Naive thymus-derived CD4-positive, alpha-beta T cell (primary cell): ENCODE results near the gene LILRA5. TPM values are rescaled to one million over a fixed set of nuclear protein-coding genes. Genes with fewer than 3 reads are reported as not detected.
"Not testable (repeated sequence)": the region's sequence is repeated elsewhere in the genome, so short reads cannot be mapped to it uniquely, and the experiment has no call there.

Source experiments
- ATAC-seq: fragments of 150-1000 bp; cut with Tn5 transposase; 2 replicates; pipeline ENCODE4 v1.10.0; 2021; ENCODE audit warnings: mild to moderate bottlenecking, moderate library complexity
- CTCF ChIA-PET: fragments of 350-600 bp; sonication (Branson Sonifier 250); formaldehyde crosslinking; loops from one replicate; lab custom pipeline; 2021; ENCODE audit warnings: antibody characterized with exemption; lab: Charles Lee
- POLR2A ChIA-PET: fragments of 350-600 bp; sonication (Branson Sonifier 250); formaldehyde crosslinking; loops from one replicate; lab custom pipeline; 2021; ENCODE audit warnings: antibody characterized with exemption, inconsistent platforms; lab: Charles Lee
- DNase-seq, 9 donors: peaks; one replicate each; pipeline versions ENCODE4 v3.0.0 to v3.0.0-alpha.2; 2020 to 2022; ENCODE audit warnings: mixed read lengths in 1 of 9
- H3K27ac ChIP-seq: one replicate; pipeline ENCODE4 v1.7.0; 2013; ENCODE audit warnings: mild to moderate bottlenecking, low read depth, low read length, moderate library complexity
- H3K27me3 ChIP-seq, 2 donors: one replicate each; pipeline ENCODE4 v1.7.0; 2013; ENCODE audit warnings: low read length in 2 of 2, mild to moderate bottlenecking in 2 of 2, moderate library complexity in 2 of 2; ENCODE audit not compliant: control insufficient read depth in 2 of 2, insufficient read depth in 2 of 2
- H3K36me3 ChIP-seq, 3 experiments: 1 replicate in 2 of 3; 2 replicates in 1 of 3; pipeline ENCODE4 v1.7.0; 2013; ENCODE audit warnings: low read length in 3 of 3, mild to moderate bottlenecking in 3 of 3, moderate library complexity in 1 of 3; ENCODE audit not compliant: insufficient read depth in 3 of 3, control insufficient read depth in 2 of 3
- H3K4me1 ChIP-seq, 2 donors: one replicate each; pipeline ENCODE4 v1.7.0; 2013; ENCODE audit warnings: low read length in 2 of 2, mild to moderate bottlenecking in 2 of 2, moderate library complexity in 1 of 2; ENCODE audit not compliant: control insufficient read depth in 2 of 2, insufficient read depth in 2 of 2
- H3K4me3 ChIP-seq: 2 replicates; pipeline ENCODE4 v1.7.0; 2013; ENCODE audit warnings: mild to moderate bottlenecking, low read length
- H3K9me3 ChIP-seq, 3 experiments: 1 replicate in 2 of 3; 2 replicates in 1 of 3; pipeline ENCODE4 v1.7.0; 2013; ENCODE audit warnings: low read length in 3 of 3; ENCODE audit not compliant: control insufficient read depth in 2 of 3
- H3K27ac Mint-ChIP-seq, 9 donors: one replicate each; pipeline ENCODE4 v1.8.0; 2020 to 2022; ENCODE audit warnings: mixed read lengths in 9 of 9, mild to moderate bottlenecking in 8 of 9, moderate library complexity in 5 of 9, inconsistent platforms in 2 of 9
- H3K27me3 Mint-ChIP-seq, 5 donors: one replicate each; pipeline ENCODE4 v1.8.0; 2021 to 2022; ENCODE audit warnings: mixed read lengths in 5 of 5, mild to moderate bottlenecking in 1 of 5
- H3K36me3 Mint-ChIP-seq, 5 donors: one replicate each; pipeline ENCODE4 v1.8.0; 2020 to 2022; ENCODE audit warnings: mixed read lengths in 5 of 5, mild to moderate bottlenecking in 3 of 5, inconsistent platforms in 1 of 5
- H3K4me1 Mint-ChIP-seq, 7 donors: one replicate each; pipeline ENCODE4 v1.8.0; 2020 to 2022; ENCODE audit warnings: mixed read lengths in 7 of 7, mild to moderate bottlenecking in 3 of 7, inconsistent platforms in 1 of 7
- H3K4me3 Mint-ChIP-seq, 10 donors: one replicate each; pipeline ENCODE4 v1.8.0; 2020 to 2022; ENCODE audit warnings: mild to moderate bottlenecking in 10 of 10, mixed read lengths in 10 of 10, moderate library complexity in 6 of 10, inconsistent platforms in 2 of 10
- H3K9me3 Mint-ChIP-seq, 11 donors: one replicate each; pipeline ENCODE4 v1.8.0; 2020 to 2022; ENCODE audit warnings: mixed read lengths in 11 of 11, mild to moderate bottlenecking in 4 of 11, inconsistent platforms in 1 of 11, moderate library complexity in 1 of 11
- intact Hi-C, 2 donors: fragments of 100-400 bp; cut with micrococcal nuclease; formaldehyde crosslinking; loops; one replicate each; pipeline ENCODE4 v1.15.1; 2023
- polyA plus RNA-seq, 2 donors: library from polyadenylated mRNA; unstranded; fragments of 300-500 nt; fragmentation: Illumina TruSeq; gene quantifications; one replicate each; pipeline ENCODE4 v1.2.3, GENCODE V29; 2021
- total RNA-seq, 6 experiments: library from RNA in 5 of 6; stranded (reverse) in 5 of 6; gene quantifications; 1 replicate in 5 of 6; 2 replicates in 1 of 6; pipeline ENCODE4 v1.2.3 and lab custom pipeline; 2021 to 2026

Gene LILRA5
- total and polyA plus RNA-seq, 7 experiments from 2014 or later, result 0.32 to 82.1 (median 0.54) TPM; not detected in 2

DNA sequence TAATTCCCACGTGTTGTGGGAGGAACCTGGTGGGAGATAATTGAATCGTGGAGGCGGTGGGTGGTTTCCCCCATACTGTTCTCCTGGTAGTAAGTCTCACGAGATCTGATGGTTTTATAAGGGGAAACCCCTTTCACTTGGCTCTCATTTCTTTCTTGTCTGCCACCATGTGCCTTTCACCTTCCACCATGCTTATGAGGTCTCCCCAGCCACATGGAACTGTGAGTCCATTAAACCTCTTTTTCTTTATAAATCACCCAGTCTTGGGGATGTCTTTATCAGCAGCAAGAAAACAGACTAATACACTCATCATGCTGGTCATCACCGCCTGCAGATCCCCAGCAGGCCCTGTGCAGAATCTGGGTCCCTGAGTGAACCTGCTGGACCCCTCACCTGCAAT lies 15.8 kb upstream of the LILRA5 start:
- not testable (repeated sequence) for H3K27ac ChIP-seq, H3K9me3 Mint-ChIP-seq, H3K4me3 Mint-ChIP-seq, ATAC-seq, H3K4me1 ChIP-seq, H3K9me3 ChIP-seq, H3K36me3 Mint-ChIP-seq, DNase-seq, H3K36me3 ChIP-seq, H3K27me3 ChIP-seq, H3K4me3 ChIP-seq
- intact Hi-C loops, result loop anchor here (5.0 kb wide), 2 partner anchors 109 to 119 kb away; partner anchors contain the start of gene LENG8 (in 1 of the 2)
- POLR2A ChIA-PET, result interaction anchor here (5.2 kb wide), 1 partner anchor 60 kb away, joined by 20 read pairs; no protein-coding TSS in a partner anchor
- H3K27me3 Mint-ChIP-seq, result peaks cover 0 to 18% (median 0%) of the 10 kb centered on the region in 5 donors
- H3K4me1 Mint-ChIP-seq, result peaks cover 4 to 21% (median 14%) of the 10 kb centered on the region in 7 donors
- peak overlapping the region in 2 of 9 donors; percentile 51 to 63 for H3K27ac Mint-ChIP-seq
- CTCF ChIA-PET, result interaction anchor here (6.4 kb wide), 1 partner anchor 62 kb away, joined by 135 read pairs; no protein-coding TSS in a partner anchor

- H3K27ac Mint-ChIP-seq, result no peak overlapping the region
- ChIA-PET POLR2A (interaction anchor here (0.9 to 5.2 kb wide), 3 partner anchors 46 to 65 kb away, joined by 3 to 20 read pairs (median 11); no protein-coding TSS in a partner anchor), CTCF (interaction anchor here (0.5 to 6.4 kb wide), 6 partner anchors 8 to 100 kb away, joined by 3 to 135 read pairs (median 6); partner anchors contain the start of gene LILRA4)
- DNase-seq (no peak), ATAC-seq (no peak)
- H3K9me3 ChIP-seq, result no peaks in the 10 kb centered on the region
- H3K27ac ChIP-seq, result no peak overlapping the region
- no peaks in the 10 kb centered on the region for H3K27me3 ChIP-seq
- peaks cover 4 to 19% (median 5%) of the 10 kb centered on the region in 5 donors for H3K27me3 Mint-ChIP-seq
- no peaks in the 10 kb centered on the region for H3K36me3 ChIP-seq
- no peaks in the 10 kb centered on the region for H3K36me3 Mint-ChIP-seq
- H3K4me3 Mint-ChIP-seq, result no peak overlapping the region
- peaks cover 0 to 1% (median 0%) of the 10 kb centered on the region in 11 donors for H3K9me3 Mint-ChIP-seq
- no peak overlapping the region for H3K4me3 ChIP-seq
- H3K4me1 Mint-ChIP-seq, result peaks cover 4 to 21% (median 14%) of the 10 kb centered on the region in 7 donors
- peaks cover 0 to 7% of the 10 kb centered on the region in 2 donors for H3K4me1 ChIP-seq
- intact Hi-C loops, result loop anchor here (1.0 to 5.0 kb wide), 4 partner anchors 29 to 122 kb away; partner anchors contain the start of gene LENG8 (in 1 of the 2)
Observed at GRCh38 chr19:54325631-54326030, 12.7 kb upstream of the LILRA5 start.

- DNase-seq (peak in 8 of 9 donors; percentile 35 to 74 (median 62)), ATAC-seq (peak; percentile 83)
- intact Hi-C loops, result loop anchor here (1.0 to 5.0 kb wide), 4 partner anchors 29 to 122 kb away; partner anchors contain the start of gene LENG8 (in 1 of the 2)
- H3K9me3 ChIP-seq, result no peaks in the 10 kb centered on the region
- peaks cover 0 to 7% of the 10 kb centered on the region in 2 donors for H3K4me1 ChIP-seq
- H3K27me3 Mint-ChIP-seq, result peaks cover 4 to 23% (median 7%) of the 10 kb centered on the region in 5 donors
- ChIA-PET CTCF (interaction anchor here (0.9 to 6.4 kb wide), 5 partner anchors 14 to 66 kb away, joined by 3 to 135 read pairs (median 5); partner anchors contain the start of gene LILRA4), POLR2A (interaction anchor here (0.9 to 5.2 kb wide), 3 partner anchors 46 to 65 kb away, joined by 3 to 20 read pairs (median 11); no protein-coding TSS in a partner anchor)
- no peak overlapping the region for H3K27ac ChIP-seq
- H3K4me3 ChIP-seq, result no peak overlapping the region
- H3K36me3 ChIP-seq, result no peaks in the 10 kb centered on the region
- H3K9me3 Mint-ChIP-seq, result peaks cover 0 to 1% (median 0%) of the 10 kb centered on the region in 11 donors
- H3K4me3 Mint-ChIP-seq, result no peak overlapping the region
- peaks cover 4 to 21% (median 14%) of the 10 kb centered on the region in 7 donors for H3K4me1 Mint-ChIP-seq
- no peaks in the 10 kb centered on the region for H3K36me3 Mint-ChIP-seq
- H3K27ac Mint-ChIP-seq, result no peak overlapping the region
- no peaks in the 10 kb centered on the region for H3K27me3 ChIP-seq
Observed at GRCh38 chr19:54325194-54325621, 12.2 kb upstream of the LILRA5 start.

- POLR2A ChIA-PET, result interaction anchor here (0.8 to 5.2 kb wide), 2 partner anchors 64 to 66 kb away, joined by 3 to 20 read pairs; no protein-coding TSS in a partner anchor
- Histone ChIP-seq H3K36me3 (no peaks in the 10 kb centered on the region), H3K9me3 (no peaks in the 10 kb centered on the region), H3K27ac (no peak overlapping the region), H3K4me1 (peaks cover 0 to 7% of the 10 kb centered on the region in 2 donors), H3K4me3 (no peak overlapping the region), H3K27me3 (no peaks in the 10 kb centered on the region)
- H3K27me3 Mint-ChIP-seq, result peaks cover 4 to 31% (median 8%) of the 10 kb centered on the region in 5 donors
- no peak for ATAC-seq
- H3K9me3 Mint-ChIP-seq, result peaks cover 0 to 1% (median 0%) of the 10 kb centered on the region in 11 donors
- H3K36me3 Mint-ChIP-seq, result no peaks in the 10 kb centered on the region
- intact Hi-C loops, result no loop called here
- peaks cover 4 to 21% (median 15%) of the 10 kb centered on the region in 7 donors for H3K4me1 Mint-ChIP-seq
- no peak overlapping the region for H3K4me3 Mint-ChIP-seq
- DNase-seq, result no peak
- CTCF ChIA-PET, result interaction anchor here (0.6 to 6.4 kb wide), 8 partner anchors 15 to 155 kb away, joined by 3 to 135 read pairs (median 4); partner anchors contain the start of gene LILRA4
- H3K27ac Mint-ChIP-seq, result no peak overlapping the region
Observed at GRCh38 chr19:54324071-54324470, 11.1 kb upstream of the LILRA5 start.

- intact Hi-C loops, H3K27ac Mint-ChIP-seq, ATAC-seq, DNase-seq, POLR2A ChIA-PET, H3K27ac ChIP-seq, H3K4me3 Mint-ChIP-seq, H3K9me3 ChIP-seq, H3K4me1 ChIP-seq, H3K4me3 ChIP-seq, H3K27me3 ChIP-seq, H3K9me3 Mint-ChIP-seq, H3K36me3 Mint-ChIP-seq, H3K36me3 ChIP-seq: not testable (repeated sequence)
- Mint-ChIP-seq H3K27me3 (peaks cover 4 to 26% (median 8%) of the 10 kb centered on the region in 5 donors), H3K4me1 (peaks cover 4 to 16% (median 13%) of the 10 kb centered on the region in 7 donors)
- CTCF ChIA-PET, result interaction anchor here (6.4 kb wide), 1 partner anchor 68 kb away, joined by 135 read pairs; no protein-coding TSS in a partner anchor
Observed at GRCh38 chr19:54322934-54323333, 10.0 kb upstream of the LILRA5 start.

- H3K9me3 Mint-ChIP-seq, H3K4me1 ChIP-seq, H3K27ac Mint-ChIP-seq, H3K27me3 ChIP-seq, intact Hi-C loops, H3K36me3 Mint-ChIP-seq, H3K4me3 ChIP-seq, H3K9me3 ChIP-seq, H3K27ac ChIP-seq, DNase-seq, H3K4me3 Mint-ChIP-seq, POLR2A ChIA-PET, ATAC-seq, H3K36me3 ChIP-seq: not testable (repeated sequence)
- CTCF ChIA-PET, result interaction anchor here (1.0 to 2.3 kb wide), 2 partner anchors 8 to 69 kb away, joined by 4 to 16 read pairs; no protein-coding TSS in a partner anchor
- Mint-ChIP-seq H3K27me3 (peaks cover 4 to 24% (median 13%) of the 10 kb centered on the region in 5 donors), H3K4me1 (peaks cover 1 to 13% (median 9%) of the 10 kb centered on the region in 7 donors)
Observed at GRCh38 chr19:54322295-54322694, 9.3 kb upstream of the LILRA5 start.
